SW480 (cell line): ENCODE measurements around the gene DPP6.

ENCODE experiments used
- DNase-seq: peaks from one replicate; pipeline ENCODE4 v3.0.0-alpha.2; 2016; ENCODE audit warnings: low spot score

The DPP6 gene

DNA sequence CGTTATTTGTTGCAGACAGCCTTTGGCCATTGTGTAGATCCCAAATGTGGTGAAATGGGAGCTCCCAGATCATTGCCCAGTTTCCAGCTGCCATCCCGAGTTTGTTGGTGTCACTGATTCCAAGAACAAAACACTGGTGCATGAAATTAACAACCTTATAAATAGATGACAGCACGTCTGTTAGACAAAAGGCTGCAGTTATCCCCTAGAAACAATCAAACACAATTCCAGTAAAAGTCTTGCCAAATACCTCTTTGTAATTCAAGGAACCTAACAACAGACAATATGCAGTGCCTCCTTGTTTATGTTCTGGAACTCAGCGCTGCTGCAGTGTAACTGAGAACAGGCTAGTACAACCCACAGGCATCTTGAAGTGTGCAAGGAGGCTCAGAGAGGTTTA, 546.2 kb downstream of the DPP6 start:
- DNase-seq, result no peak

DNA sequence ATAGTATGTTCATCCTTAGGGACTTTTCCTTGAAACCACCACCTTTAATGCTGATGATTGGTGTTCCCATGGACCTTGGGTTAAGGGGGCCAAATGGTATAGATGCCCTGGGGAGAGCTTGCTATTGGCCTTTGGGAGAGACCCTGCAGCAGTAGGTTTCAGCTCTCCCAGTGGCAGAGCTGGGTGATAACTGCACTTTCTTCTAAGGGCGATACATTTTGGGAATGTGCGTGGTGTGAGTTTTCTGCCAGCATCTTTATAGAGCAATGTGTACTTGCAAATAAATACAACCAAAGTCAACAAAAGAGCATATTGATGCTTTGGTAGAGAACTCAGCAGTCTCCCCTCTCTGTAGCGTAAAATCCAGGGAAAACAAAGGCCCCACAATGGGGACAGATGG, 546.7 kb downstream of the DPP6 start:
- no peak for DNase-seq

DNA sequence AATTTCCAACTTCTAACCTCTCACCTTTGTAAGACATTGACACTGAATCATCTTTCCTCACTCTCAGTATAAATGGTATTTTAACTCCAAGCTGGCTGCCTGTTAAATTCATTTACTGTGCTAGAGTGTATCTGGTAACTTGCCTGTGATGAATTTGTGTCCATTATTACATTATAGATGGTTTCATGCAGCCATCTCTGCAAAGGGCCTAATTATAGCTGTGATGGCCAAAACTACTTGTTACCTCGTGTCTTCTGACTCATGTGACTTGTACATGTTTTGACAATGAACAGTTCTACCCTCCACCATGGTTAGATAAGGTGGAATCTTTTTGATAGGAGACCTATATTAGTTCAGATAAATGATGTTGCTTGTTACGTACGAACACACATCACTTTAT, 558.7 kb downstream of the DPP6 start:
- DNase-seq, result no peak

DNA sequence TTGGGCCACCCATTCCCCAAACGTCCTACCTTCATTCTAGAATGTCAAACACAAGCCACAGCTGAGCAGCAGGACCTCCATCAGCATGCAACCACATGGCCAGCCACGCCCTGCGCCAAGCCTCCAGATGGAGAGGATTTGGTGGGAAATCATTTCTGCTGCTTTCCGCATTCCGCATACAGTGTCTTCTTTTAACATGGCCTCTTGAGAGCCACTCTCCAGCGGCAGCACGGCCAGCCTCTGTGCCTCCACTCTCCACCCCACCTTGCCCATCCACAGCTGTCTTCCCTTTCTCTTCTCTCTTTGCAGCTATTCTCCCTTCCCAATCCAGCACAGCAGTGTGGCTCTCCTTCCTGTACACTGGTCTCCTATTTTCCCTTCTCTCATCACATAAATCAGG, 561.6 kb downstream of the DPP6 start:
- DNase-seq, result no peak

GRCh38 chr7:154620141-154620755, 568.0 kb downstream of the DPP6 start:
- DNase-seq, result no peak

DNA sequence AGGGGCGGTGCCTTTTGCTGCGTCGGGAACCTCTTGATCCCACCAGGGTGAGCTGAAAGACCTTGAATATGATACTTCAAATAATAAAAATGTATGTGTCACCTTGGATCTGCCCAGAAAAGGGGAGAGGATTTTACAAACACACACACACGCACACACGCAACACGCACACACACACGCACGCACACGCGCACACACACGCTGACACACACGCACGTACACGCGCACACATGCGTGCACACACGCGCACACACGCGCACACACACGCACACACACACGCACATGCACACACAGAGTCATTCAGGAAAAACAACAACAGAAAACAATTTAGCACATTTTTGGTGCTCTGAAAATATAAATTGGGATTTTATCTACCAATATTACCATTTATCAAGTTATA, 571.2 kb downstream of the DPP6 start:
- DNase-seq, result no peak

DNA sequence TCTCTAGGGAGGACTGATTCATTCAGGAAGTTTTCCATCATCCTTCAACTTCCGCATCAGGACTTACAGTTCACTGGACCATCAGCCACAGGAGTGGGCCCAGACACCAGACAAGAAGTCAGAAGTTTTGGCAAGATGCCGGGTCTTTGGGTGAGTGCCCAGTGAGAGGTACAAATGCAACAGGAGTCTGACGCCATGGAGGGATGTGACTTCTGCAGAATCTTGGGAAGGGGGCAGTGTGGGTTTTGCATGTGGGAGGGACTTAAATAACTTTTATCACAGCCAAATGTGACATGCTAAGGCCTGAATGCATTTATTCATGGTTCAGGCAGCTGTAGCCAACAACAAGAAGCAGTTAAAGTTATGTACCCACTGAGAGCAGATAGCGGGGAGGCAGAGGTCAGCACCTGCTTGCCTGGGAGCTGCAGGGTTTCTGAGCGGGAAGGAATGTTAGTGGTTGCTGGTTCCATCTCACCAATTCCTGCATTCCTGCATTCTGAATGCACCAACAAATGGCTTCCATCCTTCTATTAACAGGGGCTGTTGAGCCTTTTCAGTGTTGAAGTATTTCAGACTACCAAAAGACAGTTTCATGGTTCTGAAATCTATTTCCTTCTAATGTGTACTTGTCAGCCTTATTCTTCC, 575.6 kb downstream of the DPP6 start:
- no peak for DNase-seq

GRCh38 chr7:154628556-154628955, 576.4 kb downstream of the DPP6 start:
- no peak for DNase-seq

GRCh38 chr7:154631162-154631561, 579.0 kb downstream of the DPP6 start:
- no peak for DNase-seq

DNA sequence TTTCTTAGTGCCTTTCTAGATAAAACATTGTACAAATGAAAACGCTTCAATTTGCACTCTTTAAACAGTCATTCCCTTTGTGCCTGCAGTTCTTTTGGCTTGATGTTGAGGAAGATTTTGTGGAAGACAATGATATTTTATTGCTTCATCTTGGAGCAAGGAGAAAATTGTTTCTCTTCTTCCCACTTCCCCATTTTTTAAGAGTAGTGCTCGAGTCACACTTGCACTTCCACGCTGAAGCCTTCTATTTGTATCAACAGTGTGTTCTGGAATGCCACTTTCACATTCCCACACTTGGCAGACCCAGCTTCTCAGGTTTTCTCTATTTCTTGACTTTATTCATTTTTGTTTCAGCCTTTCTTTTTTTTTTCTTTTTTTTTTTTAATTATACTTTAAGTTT, 581.4 kb downstream of the DPP6 start:
- DNase-seq, result no peak

DNA sequence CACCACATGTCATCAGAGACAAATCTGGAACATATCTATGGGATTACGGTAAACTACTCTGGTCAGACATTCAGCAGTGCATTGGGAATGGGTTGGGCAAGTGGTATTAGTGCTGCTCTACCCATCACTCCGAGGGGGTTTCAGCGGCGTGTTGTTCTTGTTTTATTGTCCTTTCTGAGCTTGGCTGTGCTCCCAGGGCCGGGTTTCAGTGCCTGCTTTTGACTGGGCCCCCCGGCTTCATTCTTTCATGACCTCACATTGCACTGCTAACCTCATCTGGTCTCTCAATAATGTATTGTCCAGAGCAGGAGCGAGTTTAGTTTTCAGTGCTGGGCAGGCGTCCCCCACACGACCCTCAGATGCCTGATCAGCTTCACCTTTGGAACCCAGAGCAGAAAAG, 586.1 kb downstream of the DPP6 start:
- DNase-seq, result no peak

DNA sequence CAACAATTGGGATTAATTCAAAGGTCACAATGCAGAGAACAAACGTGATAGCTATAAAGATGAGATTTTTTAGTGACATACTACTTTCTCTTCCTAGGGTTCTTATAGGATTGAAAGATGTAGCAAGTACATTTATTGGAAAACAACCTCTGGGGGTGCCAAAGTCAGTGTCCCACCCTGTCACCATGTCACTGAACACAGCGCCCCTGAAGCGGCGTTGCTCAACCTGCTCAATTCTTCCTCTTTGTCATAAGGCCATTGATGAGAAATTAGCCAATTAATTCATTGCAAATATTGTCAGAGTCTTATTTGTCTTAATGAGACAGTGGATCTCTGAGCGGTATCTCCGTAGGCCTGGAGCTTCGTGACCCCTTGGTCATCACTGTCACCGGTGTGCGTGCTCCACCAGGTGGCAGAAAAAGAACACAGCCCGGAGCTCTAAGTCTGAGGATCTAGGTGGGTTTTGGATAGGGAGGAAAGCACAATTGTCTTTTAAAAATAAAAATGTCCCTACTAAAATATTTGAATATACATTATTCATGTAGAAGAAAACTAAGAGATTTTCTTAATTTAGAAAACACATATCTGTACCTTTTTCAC, 588.2 kb downstream of the DPP6 start:
- peak; percentile 29 for DNase-seq

- DNase-seq, result no peak
Measured at GRCh38 chr7:154640917-154641316, 588.7 kb downstream of the DPP6 start.

GRCh38 chr7:154644366-154644765, 592.2 kb downstream of the DPP6 start:
- no peak for DNase-seq

GRCh38 chr7:154646126-154647013, 594.2 kb downstream of the DPP6 start:
- no peak for DNase-seq

DNA sequence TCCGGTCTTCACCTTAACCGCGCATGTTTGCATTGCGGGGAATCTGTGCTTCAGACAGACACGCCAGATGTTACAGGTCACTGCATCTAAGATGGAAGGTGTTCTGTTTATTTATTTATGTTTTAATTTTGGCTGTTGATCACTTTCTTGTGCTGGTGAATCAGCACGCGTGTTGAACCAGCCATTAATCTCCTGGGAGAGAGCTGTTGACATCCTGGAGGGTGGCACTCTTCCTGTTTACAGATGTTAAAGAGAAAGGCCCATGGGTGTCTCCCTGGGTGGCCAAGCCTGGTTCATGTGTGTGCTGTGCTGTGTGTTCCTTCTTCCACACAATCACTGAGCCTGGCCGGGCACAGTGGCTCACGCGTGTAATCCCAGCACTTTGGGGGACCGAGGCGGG, 595.4 kb downstream of the DPP6 start:
- no peak for DNase-seq

- DNase-seq, result no peak
Measured at GRCh38 chr7:154649015-154649414, 596.8 kb downstream of the DPP6 start.

DNA sequence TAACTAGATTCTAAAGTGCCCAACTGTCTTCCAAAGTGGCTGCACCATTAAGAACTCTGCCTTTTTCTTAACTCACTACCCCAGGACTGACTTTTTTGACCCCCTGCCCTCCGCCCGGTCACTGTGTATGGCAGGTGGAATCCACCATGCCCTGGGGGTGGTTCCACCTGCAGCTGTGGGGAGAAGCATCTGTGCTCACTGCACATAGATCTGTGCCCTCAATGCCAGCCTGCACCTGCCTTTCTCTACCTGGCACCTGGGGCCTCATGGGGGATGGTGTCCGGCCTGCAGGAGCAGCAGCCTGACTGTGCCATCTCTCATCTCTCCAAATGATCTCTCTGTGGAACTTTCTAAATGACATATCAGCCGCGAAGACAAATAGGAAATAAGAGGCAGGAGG, 597.2 kb downstream of the DPP6 start:
- DNase-seq, result no peak

- no peak for DNase-seq
Measured at GRCh38 chr7:154650275-154650674, 598.1 kb downstream of the DPP6 start.

DNA sequence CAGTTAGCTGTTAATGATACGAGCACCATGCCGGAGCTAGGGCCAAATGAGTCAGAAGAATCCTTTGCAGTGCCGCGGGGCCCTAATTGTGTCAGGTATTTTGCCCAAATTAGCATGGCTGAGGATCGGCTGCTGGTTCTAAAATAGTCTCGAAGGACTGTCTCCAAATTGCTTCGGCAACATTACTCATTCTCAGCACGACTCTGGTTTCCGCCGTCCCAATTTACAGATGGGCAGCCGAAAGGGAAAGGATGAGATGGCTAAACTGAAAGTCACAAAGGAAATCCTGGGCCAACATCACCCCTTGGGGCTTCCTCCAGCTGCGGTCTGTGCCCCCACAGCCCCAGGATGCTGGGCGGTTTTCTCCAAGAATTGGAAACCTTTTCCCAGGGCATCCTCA, 599.3 kb downstream of the DPP6 start:
- no peak for DNase-seq

- no peak for DNase-seq
Measured at GRCh38 chr7:154652564-154652963, 600.4 kb downstream of the DPP6 start.

DNA sequence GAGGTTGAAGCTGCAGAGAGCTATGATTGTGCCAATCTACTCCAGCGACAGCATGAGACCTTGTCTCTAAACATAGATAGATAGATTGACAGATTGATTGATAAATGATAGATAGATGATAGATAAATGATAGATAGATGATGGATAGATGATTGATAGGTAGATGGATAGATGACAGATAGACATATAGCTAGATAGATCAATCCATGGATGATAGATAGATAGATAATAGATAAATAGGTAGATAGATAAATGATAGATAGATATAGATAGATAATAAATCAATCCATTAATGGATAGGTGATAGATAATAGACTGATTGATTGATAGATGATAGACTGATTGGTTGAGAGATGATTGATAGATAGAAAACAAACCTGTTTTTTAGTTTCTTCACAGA, 601.1 kb downstream of the DPP6 start:
- no peak for DNase-seq

- DNase-seq, result no peak
Measured at GRCh38 chr7:154656618-154657017, 604.4 kb downstream of the DPP6 start.
